CD4-positive, alpha-beta T cell (primary cell): ENCODE measurements around the gene CDH4. TPM values are rescaled to one million over a fixed set of nuclear protein-coding genes. Genes with fewer than 3 reads are reported as not detected.

Experiments used
- ATAC-seq: fragments of 200-7000 bp; cut with Tn5 transposase; one replicate; pipeline ENCODE4 v1.10.0; 2022; ENCODE audit warnings: mild to moderate bottlenecking; ENCODE audit not compliant: poor library complexity
- CTCF ChIA-PET: fragments of 350-600 bp; sonication (Branson Sonifier 250); formaldehyde crosslinking; loops from one replicate; lab custom pipeline; 2021; ENCODE audit warnings: antibody characterized with exemption, inconsistent platforms; lab: Charles Lee
- POLR2A ChIA-PET: fragments of 350-600 bp; sonication (Branson Sonifier 250); formaldehyde crosslinking; loops from one replicate; lab custom pipeline; 2021; ENCODE audit warnings: antibody characterized with exemption, inconsistent platforms; lab: Charles Lee
- DNase-seq, 14 experiments: peaks; one replicate each; pipeline ENCODE4 v3.0.0-alpha.2; 2013 to 2020; ENCODE audit warnings: mixed read lengths in 2 of 14
- H3K27ac ChIP-seq, 2 donors: one replicate each; pipeline versions ENCODE4 v1.5.1 to v1.7.0; 2013; ENCODE audit warnings: low read length in 2 of 2, low read depth in 1 of 2, mild to moderate bottlenecking in 1 of 2
- H3K27me3 ChIP-seq, 2 experiments: 1 replicate in 1 of 2; 2 replicates in 1 of 2; pipeline versions ENCODE4 v1.6.1 to v1.7.0; 2013; ENCODE audit warnings: low read length in 2 of 2, control low read depth in 1 of 2, mild to moderate bottlenecking in 1 of 2, moderate library complexity in 1 of 2; ENCODE audit not compliant: insufficient read depth in 2 of 2, control insufficient read depth in 1 of 2
- H3K36me3 ChIP-seq: one replicate; pipeline ENCODE4 v1.6.1; 2013; ENCODE audit warnings: low read length, control low read depth; ENCODE audit not compliant: insufficient read depth
- H3K4me1 ChIP-seq: one replicate; pipeline ENCODE4 v1.6.1; 2013; ENCODE audit warnings: low read length, control low read depth; ENCODE audit not compliant: insufficient read depth
- H3K4me3 ChIP-seq: one replicate; pipeline ENCODE4 v1.5.1; 2013; ENCODE audit warnings: mild to moderate bottlenecking, low read length, moderate library complexity
- H3K9me3 ChIP-seq, 2 experiments: 1 replicate in 1 of 2; 2 replicates in 1 of 2; pipeline versions ENCODE4 v1.6.1 to v1.7.0; 2013; ENCODE audit warnings: low read length in 2 of 2, mild to moderate bottlenecking in 2 of 2, control low read depth in 1 of 2, moderate library complexity in 1 of 2; ENCODE audit not compliant: control insufficient read depth in 1 of 2, insufficient read depth in 1 of 2
- H3K27ac Mint-ChIP-seq: one replicate; pipeline ENCODE4 v1.8.0; 2020; ENCODE audit warnings: mixed read lengths
- H3K27me3 Mint-ChIP-seq: one replicate; pipeline ENCODE4 v1.8.0; 2021; ENCODE audit warnings: mixed read lengths
- H3K36me3 Mint-ChIP-seq: one replicate; pipeline ENCODE4 v1.8.0; 2021; ENCODE audit warnings: low read depth, mixed read lengths
- H3K4me1 Mint-ChIP-seq: one replicate; pipeline ENCODE4 v1.8.0; 2021; ENCODE audit warnings: low read depth, mixed read lengths
- H3K4me3 Mint-ChIP-seq: one replicate; pipeline ENCODE4 v1.8.0; 2020; ENCODE audit warnings: mild to moderate bottlenecking, mixed read lengths
- H3K9me3 Mint-ChIP-seq: one replicate; pipeline ENCODE4 v1.8.0; 2020; ENCODE audit warnings: mixed read lengths
- CTCF ChIP-seq: fragments of 200-600 bp; IDR thresholded peaks from one replicate; pipeline ENCODE4 v1.8.0; 2022; ENCODE audit warnings: antibody characterized with exemption, mild to moderate bottlenecking
- intact Hi-C, 2 experiments: fragments of 100-400 bp; cut with DNase I in 1 of 2; cut with micrococcal nuclease in 1 of 2; formaldehyde crosslinking; loops; one replicate each; pipeline versions ENCODE4 v1.15.1 to v1.9.0; 2023 to 2025; cut with DNase I, micrococcal nuclease
- total RNA-seq, 174 experiments: library from RNA in 2 of 174; stranded (reverse) in 2 of 174; gene quantifications; one replicate each; pipeline ENCODE4 v1.2.3 and lab custom pipeline; 2021 to 2026

The CDH4 gene
- total RNA-seq, 2 experiments from 2014 or later, result 0.11 TPM

- H3K4me3 ChIP-seq, result no peak overlapping the region
- Mint-ChIP-seq H3K36me3 (no peaks in the 10 kb centered on the region), H3K9me3 (peaks cover 3% of the 10 kb centered on the region), H3K4me3 (no peak overlapping the region), H3K27me3 (peaks cover 10% of the 10 kb centered on the region), H3K27ac (no peak overlapping the region), H3K4me1 (no peaks in the 10 kb centered on the region)
- ATAC-seq (no peak), DNase-seq (no peak)
- H3K9me3 ChIP-seq, result peaks cover 0 to 38% of the 10 kb centered on the region in 2 experiments
- TF ChIP-seq CTCF, result no peak
- ChIA-PET CTCF (no interaction called here), POLR2A (no interaction called here)
- no peaks in the 10 kb centered on the region for H3K27me3 ChIP-seq
- H3K27ac ChIP-seq, result no peak overlapping the region
- no peaks in the 10 kb centered on the region for H3K36me3 ChIP-seq
- intact Hi-C loops, result loop anchor here in 1 of 2 experiments (10.0 kb wide), 1 partner anchor 60 kb away; no protein-coding TSS in a partner anchor
- no peaks in the 10 kb centered on the region for H3K4me1 ChIP-seq
These were observed 22.3 kb downstream of the CDH4 start for GRCh38 chr20:61274326-61274725.

- no peak for ATAC-seq
- CTCF ChIA-PET, result no interaction called here
These were observed 26.2 kb downstream of the CDH4 start for GRCh38 chr20:61278296-61278695.

DNA sequence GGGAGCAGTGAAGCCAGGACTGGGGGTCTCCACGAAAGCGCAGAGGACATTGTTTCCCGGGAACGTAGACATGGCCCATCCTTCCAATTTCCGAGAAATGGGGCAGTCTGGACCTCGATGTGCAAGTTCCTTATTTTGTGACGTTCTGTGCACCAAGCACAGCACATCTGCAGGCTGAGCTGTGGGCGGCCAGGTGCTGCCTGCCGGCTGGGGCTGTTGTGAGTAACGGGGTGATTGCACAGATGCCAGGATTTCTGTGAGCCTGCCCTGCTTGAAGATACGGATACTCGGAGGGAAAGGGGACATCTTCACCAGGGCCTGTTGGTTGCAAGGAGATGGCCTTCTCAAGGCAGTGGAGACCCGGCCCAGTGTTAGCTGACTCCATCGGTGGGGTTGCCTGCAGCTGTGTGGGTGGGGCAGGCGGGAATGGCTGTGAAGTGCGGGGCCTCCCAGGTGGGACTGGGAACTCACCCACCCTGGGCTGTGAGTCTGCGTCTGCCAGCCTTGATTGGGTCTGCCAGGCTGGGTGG lies 27.6 kb downstream of the CDH4 start:
- H3K4me3 ChIP-seq, result no peak overlapping the region
- DNase-seq, result no peak
- ATAC-seq, result no peak
- H3K27me3 ChIP-seq, result no peaks in the 10 kb centered on the region
- Mint-ChIP-seq H3K27me3 (peaks cover 5% of the 10 kb centered on the region), H3K9me3 (peaks cover 4% of the 10 kb centered on the region), H3K4me3 (no peak overlapping the region), H3K27ac (no peak overlapping the region), H3K36me3 (no peaks in the 10 kb centered on the region), H3K4me1 (no peaks in the 10 kb centered on the region)
- ChIA-PET CTCF (no interaction called here), POLR2A (no interaction called here)
- no peak overlapping the region for H3K27ac ChIP-seq
- H3K9me3 ChIP-seq, result peaks cover 0 to 72% of the 10 kb centered on the region in 2 experiments
- no peaks in the 10 kb centered on the region for H3K36me3 ChIP-seq
- intact Hi-C loops, result loop anchor here in 1 of 2 experiments (10.0 kb wide), 1 partner anchor 65 kb away; no protein-coding TSS in a partner anchor
- no peak for TF ChIP-seq CTCF
- H3K4me1 ChIP-seq, result no peaks in the 10 kb centered on the region

More at GRCh38 chr20:61278296-61278695, 26.2 kb downstream of the CDH4 start:
- H3K27me3 ChIP-seq, result no peaks in the 10 kb centered on the region
- no peak for DNase-seq
- H3K36me3 Mint-ChIP-seq, result no peaks in the 10 kb centered on the region
- POLR2A ChIA-PET, result no interaction called here
- no peaks in the 10 kb centered on the region for H3K36me3 ChIP-seq
- no peaks in the 10 kb centered on the region for H3K4me1 Mint-ChIP-seq
- H3K27me3 Mint-ChIP-seq, result peaks cover 5% of the 10 kb centered on the region
- no peak overlapping the region for H3K27ac Mint-ChIP-seq
- no peak for TF ChIP-seq CTCF
- intact Hi-C loops, result loop anchor here in 1 of 2 experiments (10.0 kb wide), 1 partner anchor 63 kb away; no protein-coding TSS in a partner anchor
- H3K4me3 ChIP-seq, result no peak overlapping the region
- H3K4me1 ChIP-seq, result no peaks in the 10 kb centered on the region
- peaks cover 0 to 64% of the 10 kb centered on the region in 2 experiments for H3K9me3 ChIP-seq
- H3K27ac ChIP-seq, result no peak overlapping the region
- H3K4me3 Mint-ChIP-seq, result no peak overlapping the region
- peaks cover 4% of the 10 kb centered on the region for H3K9me3 Mint-ChIP-seq
